HepG2 (cell line): ENCODE results near the gene CGNL1. TPM values are rescaled to one million over a fixed set of nuclear protein-coding genes. Genes with fewer than 3 reads are reported as not detected.

Experiments
- ATAC-seq: fragments of 200-7000 bp; cut with Tn5 transposase; 3 replicates; pipeline ENCODE4 v1.9.1; 2020; ENCODE audit warnings: mild to moderate bottlenecking, moderate library complexity
- BruUV-seq: library from RNA; stranded (reverse); fragments of 400-500 nt; replicated peaks from 2 replicates; lab custom pipeline; 2021; lab: Mats Ljungman, UMichigan
- CTCF ChIA-PET: fragments of 300-600 bp; formaldehyde crosslinking; extraction: SDS; loops from one replicate; lab custom pipeline; 2021; ENCODE audit warnings: low total read pairs, inconsistent platforms, low intra/inter-chr PET ratio; lab: Yijun Ruan, JAX
- POLR2A ChIA-PET: fragments of 350-600 bp; sonication (Branson Sonifier 250); formaldehyde crosslinking; loops from one replicate; lab custom pipeline; 2020; ENCODE audit warnings: antibody characterized with exemption, inconsistent platforms; lab: Yijun Ruan, JAX
- DNase-seq: peaks from one replicate; pipeline ENCODE4 v3.0.0-alpha.2; 2015; ENCODE audit warnings: low spot score
- FAIRE-seq: peaks from 3 replicates; lab custom pipeline; 2011; peaks lifted over from hg19 to GRCh38; lab: Jason Lieb, UNC
- H2AFZ ChIP-seq: one replicate; pipeline ENCODE4 v1.6.1; 2011; ENCODE audit warnings: low read length, inconsistent platforms
- H3K27ac ChIP-seq: fragments of 300-600 bp; 3 replicates; pipeline ENCODE4 v1.8.0; 2011; ENCODE audit warnings: mixed run types, mild to moderate bottlenecking, mixed read lengths, low read length, inconsistent platforms; ENCODE audit not compliant: insufficient read depth; ENCODE audit errors: extremely low read length
- H3K27me3 ChIP-seq, 2 experiments: fragments of 200-600 bp in 1 of 2; 2 replicates in 1 of 2; 3 replicates in 1 of 2; pipeline versions ENCODE4 v1.6.0 to v1.8.0; 2011; ENCODE audit warnings: low read length in 2 of 2, mild to moderate bottlenecking in 2 of 2, moderate library complexity in 2 of 2, inconsistent platforms in 1 of 2; ENCODE audit not compliant: insufficient read depth in 2 of 2, control insufficient read depth in 1 of 2
- H3K36me3 ChIP-seq, 2 experiments: fragments of 200-600 bp in 1 of 2; replicated peaks in 1 of 2; 2 replicates in 1 of 2; 3 replicates in 1 of 2; pipeline versions ENCODE4 v1.5.1 to v1.8.0; 2011; ENCODE audit warnings: low read length in 2 of 2, inconsistent platforms in 1 of 2; ENCODE audit not compliant: insufficient read depth in 2 of 2, control insufficient read depth in 1 of 2
- H3K4me1 ChIP-seq: 2 replicates; pipeline ENCODE4 v1.5.1; 2012; ENCODE audit warnings: low read length, inconsistent platforms; ENCODE audit not compliant: insufficient read depth
- H3K4me2 ChIP-seq: 2 replicates; pipeline ENCODE4 v1.6.0; 2011; ENCODE audit warnings: low read depth, low read length, inconsistent platforms
- H3K4me3 ChIP-seq, 3 experiments: fragments of 200-600 bp in 1 of 3; sonication (generic), shearing (Covaris generic) in 1 of 3; replicated peaks in 1 of 3; 2 replicates each; pipeline ENCODE4 v1.5.1; 2011 to 2016; ENCODE audit warnings: low read length in 3 of 3, inconsistent platforms in 2 of 3, low read depth in 2 of 3, mild to moderate bottlenecking in 2 of 3, control low read depth in 1 of 3, mixed read lengths in 1 of 3; ENCODE audit not compliant: insufficient read depth in 1 of 3
- H3K79me2 ChIP-seq: one replicate; pipeline ENCODE4 v1.6.1; 2011; ENCODE audit warnings: low read length, inconsistent platforms; ENCODE audit not compliant: insufficient read depth
- H3K9ac ChIP-seq: 2 replicates; pipeline ENCODE4 v1.6.0; 2011; ENCODE audit warnings: mild to moderate bottlenecking, low read depth, low read length, inconsistent platforms; ENCODE audit not compliant: insufficient read depth
- H3K9me3 ChIP-seq: 2 replicates; pipeline ENCODE4 v1.5.1; 2012; ENCODE audit warnings: mild to moderate bottlenecking, low read length
- H4K20me1 ChIP-seq: 2 replicates; pipeline ENCODE4 v1.6.0; 2011; ENCODE audit warnings: inconsistent platforms, mild to moderate bottlenecking, low read length, moderate library complexity; ENCODE audit not compliant: insufficient read depth
- CHD2 ChIP-seq: IDR thresholded peaks from 2 replicates; pipeline ENCODE4 v1.6.1; 2011; ENCODE audit warnings: low read depth, low read length, improper control_type of control experiment
- ELK4 ChIP-seq: sonication (generic); formaldehyde crosslinking; IDR thresholded peaks from 2 replicates; pipeline ENCODE4 v1.9.0; 2021; ENCODE audit warnings: missing genetic modification reagents, borderline replicate concordance
- FOXJ3 ChIP-seq: sonication (generic); formaldehyde crosslinking; IDR thresholded peaks from 2 replicates; pipeline ENCODE4 v1.4.0; 2020; ENCODE audit warnings: missing genetic modification reagents, mild to moderate bottlenecking, borderline replicate concordance
- LBX2 ChIP-seq: sonication (generic); formaldehyde crosslinking; IDR thresholded peaks from 2 replicates; pipeline ENCODE4 v1.5.0; 2020; ENCODE audit warnings: missing genetic modification reagents, mild to moderate bottlenecking, borderline replicate concordance
- MZF1 ChIP-seq: sonication (generic); formaldehyde crosslinking; IDR thresholded peaks from 2 replicates; pipeline ENCODE4 v1.8.1; 2023; ENCODE audit warnings: mild to moderate bottlenecking, missing genetic modification reagents, borderline replicate concordance
- NCOA5 ChIP-seq: sonication (generic); formaldehyde crosslinking; IDR thresholded peaks from 2 replicates; pipeline ENCODE4 v1.4.0; 2020; ENCODE audit warnings: missing genetic modification reagents
- REXO4 ChIP-seq: sonication (generic); formaldehyde crosslinking; IDR thresholded peaks from 2 replicates; pipeline ENCODE4 v1.8.0; 2022; ENCODE audit warnings: missing genetic modification reagents, mild to moderate bottlenecking, borderline replicate concordance
- RNF2 ChIP-seq: fragments of 450-650 bp; conservative IDR thresholded peaks from 2 replicates; pipeline ENCODE4 v1.6.1; 2016; ENCODE audit warnings: low read depth
- SP5 ChIP-seq: IDR thresholded peaks from 2 replicates; pipeline ENCODE4 v1.6.1; 2016; ENCODE audit warnings: low read depth, borderline replicate concordance
- TAF15 ChIP-seq: fragments of 200-400 bp; formaldehyde crosslinking; IDR thresholded peaks from one replicate; pipeline ENCODE4 v1.6.1; 2018; ENCODE audit warnings: mild to moderate bottlenecking, low read depth, low read length; ENCODE audit not compliant: poor library complexity, severe bottlenecking
- ZFP36 ChIP-seq: fragments of 150-350 bp; IDR thresholded peaks from 2 replicates; pipeline ENCODE4 v1.6.1; 2018; ENCODE audit warnings: borderline replicate concordance, low read length, low read depth; ENCODE audit not compliant: partially characterized antibody
- ZNF510 ChIP-seq: sonication (generic); formaldehyde crosslinking; IDR thresholded peaks from 2 replicates; pipeline ENCODE4 v1.4.0; 2020; ENCODE audit warnings: low read depth, mild to moderate bottlenecking, missing genetic modification reagents
- ZNF678 ChIP-seq: sonication (generic); formaldehyde crosslinking; IDR thresholded peaks from 2 replicates; pipeline ENCODE4 v1.4.0; 2020; ENCODE audit warnings: mild to moderate bottlenecking, missing genetic modification reagents
- ZNF781 ChIP-seq: sonication (generic); formaldehyde crosslinking; IDR thresholded peaks from 2 replicates; pipeline ENCODE4 v1.5.1; 2020; ENCODE audit warnings: borderline replicate concordance, mild to moderate bottlenecking, missing genetic modification reagents; ENCODE audit errors: not compliant biosample characterization
- WGBS: methylation state at CpG from one replicate; pipeline ENCODE4 v1.1.6; 2017; ENCODE audit warnings: low lambda C conversion rate; 5-methylcytosine and 5-hydroxymethylcytosine counted together
- in situ Hi-C: cut with HindIII; loops from 2 replicates; pipeline ENCODE4 v1.10.0; 2017; ENCODE audit warnings: low pct_unique_long_range_greater_than_20kb; ENCODE audit not compliant: extremely low pct_ligation_motif_present
- intact Hi-C: fragments of 100-400 bp; cut with micrococcal nuclease; formaldehyde crosslinking; loops from one replicate; pipeline ENCODE4 v1.10.0; 2022; ENCODE audit not compliant: unreplicated experiment
- polyA plus RNA-seq, 8 experiments: library from polyadenylated mRNA; depleted of rRNA in 3 of 8; stranded (reverse) in 7 of 8; unstranded in 1 of 8; fragments of >200 nt; fragmentation: Illumina TruSeq in 4 of 8; extraction: Trizol in 4 of 8; gene quantifications; 2 replicates each; pipeline versions ENCODE4 v1.2.1 to v1.2.3, GENCODE V29; 2011 to 2016; ENCODE audit warnings: low read depth in 4 of 8, missing spikeins in 1 of 8, mixed read lengths in 1 of 8; ENCODE audit not compliant: insufficient read depth in 1 of 8
- total RNA-seq, 5 experiments: library from RNA; depleted of rRNA; stranded (reverse); fragments of >200 nt; fragmentation: Illumina TruSeq; extraction: Trizol; gene quantifications; 2 replicates each; pipeline ENCODE4 v1.2.3, GENCODE V29; 2016; ENCODE audit warnings: low read depth in 1 of 5
- TF ChIP-seq, protein P1 (sequence below): sonication (generic); formaldehyde crosslinking; IDR thresholded peaks from 2 replicates; pipeline ENCODE4 v1.4.0; 2020; ENCODE audit warnings: mild to moderate bottlenecking, missing genetic modification reagents
- TF ChIP-seq, protein P2 (sequence below): sonication (generic); formaldehyde crosslinking; IDR thresholded peaks from 2 replicates; pipeline ENCODE4 v1.4.0; 2020; ENCODE audit warnings: low read depth, mild to moderate bottlenecking, missing genetic modification reagents

Gene CGNL1
- total and polyA plus RNA-seq, 2 of the 13 experiments (the other 11 are each of a cell fraction or from before 2014, with no cell fraction given), result 5.6 to 15.6 TPM

- FAIRE-seq, result no peak
Measured at GRCh38 chr15:57548835-57549234, 172.5 kb downstream of the CGNL1 start.

More at GRCh38 chr15:57548835-57549234, 172.5 kb downstream of the CGNL1 start:
- ChIA-PET CTCF (no interaction called here), POLR2A (no interaction called here)
- Histone ChIP-seq H4K20me1 (no peaks in the 10 kb centered on the region), H3K4me1 (peaks cover 23% of the 10 kb centered on the region), H2AFZ (no peak overlapping the region), H3K27me3 (no peaks in the 10 kb centered on the region), H3K36me3 (peaks cover 6 to 23% of the 10 kb centered on the region in 2 experiments; a peak in 4 of 5 replicates), H3K27ac (no peak overlapping the region), H3K4me2 (no peak overlapping the region), H3K9ac (no peak overlapping the region), H3K4me3 (no peak overlapping the region), H3K9me3 (no peaks in the 10 kb centered on the region), H3K79me2 (no peaks in the 10 kb centered on the region)
- ATAC-seq (no peak), DNase-seq (no peak)
- WGBS, result 93% methylated on average over 5 of the region's 5 CpGs
- intact Hi-C loops (no loop called here), in situ Hi-C loops (loop anchor here (25.0 kb wide), 3 partner anchors 387 to 1062 kb away; no protein-coding TSS in a partner anchor)
- TF ChIP-seq, protein P1, sequence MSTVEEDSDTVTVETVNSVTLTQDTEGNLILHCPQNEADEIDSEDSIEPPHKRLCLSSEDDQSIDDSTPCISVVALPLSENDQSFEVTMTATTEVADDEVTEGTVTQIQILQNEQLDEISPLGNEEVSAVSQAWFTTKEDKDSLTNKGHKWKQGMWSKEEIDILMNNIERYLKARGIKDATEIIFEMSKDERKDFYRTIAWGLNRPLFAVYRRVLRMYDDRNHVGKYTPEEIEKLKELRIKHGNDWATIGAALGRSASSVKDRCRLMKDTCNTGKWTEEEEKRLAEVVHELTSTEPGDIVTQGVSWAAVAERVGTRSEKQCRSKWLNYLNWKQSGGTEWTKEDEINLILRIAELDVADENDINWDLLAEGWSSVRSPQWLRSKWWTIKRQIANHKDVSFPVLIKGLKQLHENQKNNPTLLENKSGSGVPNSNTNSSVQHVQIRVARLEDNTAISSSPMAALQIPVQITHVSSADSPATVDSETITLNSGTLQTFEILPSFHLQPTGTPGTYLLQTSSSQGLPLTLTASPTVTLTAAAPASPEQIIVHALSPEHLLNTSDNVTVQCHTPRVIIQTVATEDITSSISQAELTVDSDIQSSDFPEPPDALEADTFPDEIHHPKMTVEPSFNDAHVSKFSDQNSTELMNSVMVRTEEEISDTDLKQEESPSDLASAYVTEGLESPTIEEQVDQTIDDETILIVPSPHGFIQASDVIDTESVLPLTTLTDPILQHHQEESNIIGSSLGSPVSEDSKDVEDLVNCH (CRISPR knock-in tag), result no peak
- TF ChIP-seq ZNF781 (no peak), FOXJ3 (CRISPR knock-in tag) (no peak), SP5 (no peak), LBX2 (CRISPR knock-in tag) (no peak), TAF15 (no peak), ELK4 (CRISPR knock-in tag) (no peak), ZNF678 (no peak), MZF1 (no peak), REXO4 (CRISPR knock-in tag) (no peak), RNF2 (no peak), CHD2 (no peak), ZNF510 (CRISPR knock-in tag) (no peak), ZFP36 (no peak), NCOA5 (CRISPR knock-in tag) (no peak)
- TF ChIP-seq, protein P2, sequence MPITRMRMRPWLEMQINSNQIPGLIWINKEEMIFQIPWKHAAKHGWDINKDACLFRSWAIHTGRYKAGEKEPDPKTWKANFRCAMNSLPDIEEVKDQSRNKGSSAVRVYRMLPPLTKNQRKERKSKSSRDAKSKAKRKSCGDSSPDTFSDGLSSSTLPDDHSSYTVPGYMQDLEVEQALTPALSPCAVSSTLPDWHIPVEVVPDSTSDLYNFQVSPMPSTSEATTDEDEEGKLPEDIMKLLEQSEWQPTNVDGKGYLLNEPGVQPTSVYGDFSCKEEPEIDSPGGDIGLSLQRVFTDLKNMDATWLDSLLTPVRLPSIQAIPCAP (CRISPR knock-in tag), result no peak
- BruUV-seq, result TSS peak; percentile 76
